HCT116 (cell line): Measurements from ENCODE around the gene FDXR. TPM values are rescaled to one million over a fixed set of nuclear protein-coding genes. Genes with fewer than 3 reads are reported as not detected.

Source experiments
- ATAC-seq: fragments of 200-7000 bp; cut with Tn5 transposase; 2 replicates; pipeline ENCODE4 v1.9.1; 2020; ENCODE audit warnings: mild to moderate bottlenecking, moderate library complexity
- BruUV-seq: library from RNA; stranded (reverse); fragments of 400-500 nt; replicated peaks from 2 replicates; lab custom pipeline; 2021; lab: Mats Ljungman, UMichigan
- CTCF ChIA-PET: fragments of 300-600 bp; sonication (Branson Sonifier 250); formaldehyde crosslinking; loops from one replicate; lab custom pipeline; 2021; ENCODE audit warnings: antibody characterized with exemption; lab: Charles Lee
- POLR2A ChIA-PET: fragments of 300-600, 350-600 bp; sonication (Branson Sonifier 250); formaldehyde crosslinking; loops from one replicate; lab custom pipeline; 2021; ENCODE audit warnings: antibody characterized with exemption; lab: Charles Lee
- RAD21 ChIA-PET, 2 experiments: fragments of 300-600 bp; sonication (Branson Sonifier 250); formaldehyde crosslinking; loops; one replicate each; lab custom pipeline; 2023; ENCODE audit warnings: low total read pairs in 2 of 2; ENCODE audit not compliant: uncharacterized antibody in 2 of 2, unreplicated experiment in 2 of 2, low non-redundant PET in 1 of 2; lab: Charles Lee
- DNase-seq: peaks from one replicate; pipeline ENCODE4 v3.0.0-alpha.2; 2010; ENCODE audit warnings: low read depth, low spot score
- H2AFZ ChIP-seq: fragments of 200-600 bp; shearing (Covaris generic), sonication (generic); 2 replicates; pipeline ENCODE4 v1.6.1; 2017; ENCODE audit warnings: low read depth, mixed run types, mixed read lengths, antibody characterized with exemption, low read length; ENCODE audit not compliant: poor library complexity, severe bottlenecking
- H3K27ac ChIP-seq: 2 replicates; pipeline ENCODE4 v1.5.1; 2012; ENCODE audit warnings: low read depth, low read length
- H3K27me3 ChIP-seq: fragments of 200-600 bp; sonication (generic); 2 replicates; pipeline ENCODE4 v1.6.1; 2016; ENCODE audit warnings: mixed run types, low read length, mixed read lengths; ENCODE audit not compliant: insufficient read depth
- H3K36me3 ChIP-seq, 2 experiments: fragments of 200-500 bp in 1 of 2; fragments of 200-600 bp in 1 of 2; sonication (Bioruptor generic) in 1 of 2; sonication (generic) in 1 of 2; 2 replicates each; pipeline versions ENCODE4 v1.5.1 to v1.6.1; 2014 to 2016; ENCODE audit warnings: low read length in 2 of 2, inconsistent platforms in 1 of 2, mixed read lengths in 1 of 2, mixed run types in 1 of 2; ENCODE audit not compliant: insufficient read depth in 2 of 2, control insufficient read depth in 1 of 2
- H3K4me1 ChIP-seq, 2 experiments: fragments of 200-600 bp in 1 of 2; sonication (generic) in 1 of 2; 2 replicates each; pipeline versions ENCODE4 v1.5.1 to v1.6.1; 2012 to 2017; ENCODE audit warnings: low read length in 2 of 2, inconsistent platforms in 1 of 2, mild to moderate bottlenecking in 1 of 2, mixed read lengths in 1 of 2, mixed run types in 1 of 2, moderate library complexity in 1 of 2; ENCODE audit not compliant: insufficient read depth in 2 of 2, control insufficient read depth in 1 of 2
- H3K4me2 ChIP-seq: fragments of 200-600 bp; sonication (generic); 2 replicates; pipeline ENCODE4 v1.6.1; 2017; ENCODE audit warnings: mixed run types, low read length, mixed read lengths
- H3K4me3 ChIP-seq, 2 experiments: fragments of 200-600 bp in 1 of 2; sonication (generic) in 1 of 2; replicated peaks in 1 of 2; 2 replicates each; pipeline ENCODE4 v1.5.1; 2011 to 2016; ENCODE audit warnings: low read length in 2 of 2, control low read depth in 1 of 2, low read depth in 1 of 2, mild to moderate bottlenecking in 1 of 2, mixed read lengths in 1 of 2, mixed run types in 1 of 2
- H3K79me2 ChIP-seq: fragments of 200-600 bp; sonication (generic); 2 replicates; pipeline ENCODE4 v1.6.1; 2017; ENCODE audit warnings: mild to moderate bottlenecking, mixed run types, low read length, moderate library complexity, mixed read lengths; ENCODE audit not compliant: insufficient read depth
- H3K9ac ChIP-seq: fragments of 200-600 bp; sonication (generic); 2 replicates; pipeline ENCODE4 v1.6.1; 2016; ENCODE audit warnings: low read length, mixed read lengths
- H3K9me2 ChIP-seq: fragments of 200-600 bp; sonication (generic), shearing (Covaris generic); 2 replicates; pipeline ENCODE4 v1.6.1; 2017; ENCODE audit warnings: mixed run types, mild to moderate bottlenecking, moderate library complexity; ENCODE audit not compliant: insufficient read depth
- H3K9me3 ChIP-seq, 2 experiments: fragments of 200-500 bp in 1 of 2; fragments of 200-600 bp in 1 of 2; sonication (Bioruptor generic) in 1 of 2; sonication (generic) in 1 of 2; 2 replicates each; pipeline ENCODE4 v1.6.1; 2014 to 2017; ENCODE audit warnings: low read length in 2 of 2, mixed read lengths in 2 of 2, inconsistent platforms in 1 of 2, low read depth in 1 of 2, mild to moderate bottlenecking in 1 of 2, mixed run types in 1 of 2, moderate library complexity in 1 of 2; ENCODE audit not compliant: control insufficient read depth in 1 of 2, insufficient read depth in 1 of 2
- H4K20me1 ChIP-seq: fragments of 200-600 bp; sonication (generic), shearing (Covaris generic); 2 replicates; pipeline ENCODE4 v1.6.1; 2017; ENCODE audit warnings: mixed run types, mild to moderate bottlenecking, moderate library complexity; ENCODE audit not compliant: insufficient read depth
- CEBPB ChIP-seq: IDR thresholded peaks from 2 replicates; pipeline ENCODE4 v1.6.1; 2012; ENCODE audit warnings: low read depth
- EZH2 ChIP-seq: fragments of 200-600 bp; sonication (generic); IDR thresholded peaks from 2 replicates; pipeline ENCODE4 v1.6.1; 2017; ENCODE audit warnings: antibody characterized with exemption, mixed run types
- JUND ChIP-seq: IDR thresholded peaks from 2 replicates; pipeline ENCODE4 v1.6.1; 2012
- SIN3A ChIP-seq: IDR thresholded peaks from 2 replicates; pipeline ENCODE4 v1.6.1; 2012; ENCODE audit warnings: low read depth
- intact Hi-C: fragments of 100-400 bp; cut with micrococcal nuclease; formaldehyde crosslinking; loops from 2 replicates; pipeline ENCODE4 v1.10.0; 2022
- total RNA-seq: library from RNA; stranded (reverse); gene quantifications from one replicate; pipeline ENCODE4 v1.2.1, GENCODE V29; 2021; ENCODE audit not compliant: unreplicated experiment
- TF ChIP-seq, protein P1 (sequence below), 3 experiments: fragments of 200-600 bp in 1 of 3; sonication (generic) in 1 of 3; IDR thresholded peaks in 2 of 3; conservative IDR thresholded peaks in 1 of 3; 2 replicates each; pipeline ENCODE4 v1.5.1; 2012 to 2017; ENCODE audit warnings: low read depth in 2 of 3, low read length in 2 of 3, antibody characterized with exemption in 1 of 3, borderline replicate concordance in 1 of 3, control low read depth in 1 of 3, mild to moderate bottlenecking in 1 of 3, mixed read lengths in 1 of 3, mixed run types in 1 of 3, moderate library complexity in 1 of 3; ENCODE audit not compliant: insufficient read depth in 1 of 3

FDXR gene
- total RNA-seq, 1 experiment from 2014 or later, result 98.8 TPM

DNA sequence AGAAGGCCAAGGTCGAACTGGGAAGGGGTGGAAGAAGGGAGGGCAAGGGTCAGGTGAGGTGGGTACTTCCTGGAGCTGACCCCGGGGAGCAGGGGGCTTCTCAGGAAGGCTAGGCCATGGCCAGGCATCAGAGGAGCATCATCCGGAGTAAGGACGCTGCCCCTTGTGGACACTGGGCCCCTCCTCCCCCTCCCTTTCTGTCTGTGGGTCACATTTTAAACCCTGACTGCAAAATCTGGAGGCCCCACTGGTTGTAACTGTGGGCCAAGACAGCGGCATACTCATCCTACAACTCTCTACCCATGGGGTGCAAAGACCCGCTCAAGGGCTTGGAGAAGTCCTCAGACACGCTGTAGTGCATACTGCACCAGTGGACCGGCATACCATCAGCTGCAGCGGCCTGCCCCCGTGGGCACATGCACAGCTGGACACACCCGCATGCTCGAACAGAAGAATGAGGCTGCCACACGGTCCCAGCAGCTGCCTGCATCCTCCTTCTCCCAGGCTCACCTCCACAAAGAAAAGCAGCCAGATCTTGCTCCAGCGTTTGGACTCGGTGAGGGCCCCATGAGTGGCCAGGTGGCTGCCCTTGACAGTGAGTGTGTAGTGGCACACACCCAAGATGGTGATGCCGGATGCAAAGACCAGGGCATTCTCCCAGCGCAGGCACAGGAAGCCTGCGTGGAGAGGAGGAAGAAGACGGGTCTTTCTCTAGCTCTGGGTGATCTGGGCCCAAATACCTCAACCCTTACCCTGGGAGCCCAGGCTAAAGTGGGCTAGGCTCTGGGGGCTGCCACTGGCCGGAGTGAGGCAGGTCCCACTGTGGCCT lies 19.4 kb upstream of the FDXR start:
- Histone ChIP-seq H3K4me2 (no peak overlapping the region), H3K27ac (no peak overlapping the region; the same call in 1 of the 2 replicates), H3K9me3 (no peaks in the 10 kb centered on the region), H3K4me1 (no peaks in the 10 kb centered on the region), H3K36me3 (no peaks in the 10 kb centered on the region), H3K27me3 (peaks cover 6% of the 10 kb centered on the region; the same call in 1 of the 2 replicates), H3K79me2 (no peaks in the 10 kb centered on the region), H3K4me3 (no peak overlapping the region), H3K9me2 (no peaks in the 10 kb centered on the region), H4K20me1 (no peaks in the 10 kb centered on the region), H3K9ac (no peak overlapping the region), H2AFZ (no peak overlapping the region)
- no TSS peak for BruUV-seq
- DNase-seq (no peak), ATAC-seq (peak; percentile 58; the same call in 1 of the 2 replicates)
- no peak for TF ChIP-seq EZH2
- TF ChIP-seq, protein P1, sequence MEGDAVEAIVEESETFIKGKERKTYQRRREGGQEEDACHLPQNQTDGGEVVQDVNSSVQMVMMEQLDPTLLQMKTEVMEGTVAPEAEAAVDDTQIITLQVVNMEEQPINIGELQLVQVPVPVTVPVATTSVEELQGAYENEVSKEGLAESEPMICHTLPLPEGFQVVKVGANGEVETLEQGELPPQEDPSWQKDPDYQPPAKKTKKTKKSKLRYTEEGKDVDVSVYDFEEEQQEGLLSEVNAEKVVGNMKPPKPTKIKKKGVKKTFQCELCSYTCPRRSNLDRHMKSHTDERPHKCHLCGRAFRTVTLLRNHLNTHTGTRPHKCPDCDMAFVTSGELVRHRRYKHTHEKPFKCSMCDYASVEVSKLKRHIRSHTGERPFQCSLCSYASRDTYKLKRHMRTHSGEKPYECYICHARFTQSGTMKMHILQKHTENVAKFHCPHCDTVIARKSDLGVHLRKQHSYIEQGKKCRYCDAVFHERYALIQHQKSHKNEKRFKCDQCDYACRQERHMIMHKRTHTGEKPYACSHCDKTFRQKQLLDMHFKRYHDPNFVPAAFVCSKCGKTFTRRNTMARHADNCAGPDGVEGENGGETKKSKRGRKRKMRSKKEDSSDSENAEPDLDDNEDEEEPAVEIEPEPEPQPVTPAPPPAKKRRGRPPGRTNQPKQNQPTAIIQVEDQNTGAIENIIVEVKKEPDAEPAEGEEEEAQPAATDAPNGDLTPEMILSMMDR (IDR thresholded peaks at IDR 0.05 in 2 of 3, conservative IDR thresholded peaks at IDR 0.05 in 1 of 3; ENCODE audit: borderline replicate concordance in 1 of 3, insufficient read depth in 1 of 3, low read depth in 2 of 3, low read length in 2 of 3), result peak in 1 of 3 experiments; percentile 39; a peak in 2 of 6 replicates
- POLR2A ChIA-PET, result no interaction called here
- CTCF ChIA-PET, result no interaction called here
- RAD21 ChIA-PET, result no interaction called here
- intact Hi-C loops, result no loop called here

DNA sequence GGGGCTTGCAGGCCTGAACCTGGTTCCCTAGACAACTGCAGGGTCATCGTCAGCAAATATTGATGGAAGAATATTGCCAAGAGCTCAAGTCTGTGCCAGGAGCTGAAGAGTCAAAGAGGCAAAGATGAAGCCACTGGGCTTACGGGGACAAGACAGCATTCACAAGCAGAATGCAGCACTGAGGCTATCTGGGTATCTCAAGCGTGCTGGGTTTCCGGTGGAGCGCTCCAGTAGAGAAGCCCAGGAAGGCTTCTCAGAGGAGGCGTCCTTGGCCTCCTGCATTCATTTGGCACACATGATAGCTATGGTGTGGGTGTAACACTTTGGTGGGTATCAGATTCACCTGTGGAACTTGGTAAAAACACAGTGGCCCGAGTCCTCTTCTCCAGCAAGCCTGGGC lies 17.8 kb upstream of the FDXR start:
- ChIA-PET RAD21 (no interaction called here), CTCF (no interaction called here), POLR2A (interaction anchor here (1.0 kb wide), 1 partner anchor 17 kb away, joined by 5 read pairs; the partner anchor contains the start of gene FDXR)
- H3K27me3 ChIP-seq, result no peaks in the 10 kb centered on the region
- H3K27ac ChIP-seq, result no peak overlapping the region
- no TSS peak for BruUV-seq
- no peaks in the 10 kb centered on the region for H3K4me1 ChIP-seq
- H3K4me2 ChIP-seq, result no peak overlapping the region
- no peaks in the 10 kb centered on the region for H3K9me3 ChIP-seq
- ATAC-seq (no peak), DNase-seq (no peak)
- intact Hi-C loops, result no loop called here
- H3K36me3 ChIP-seq, result no peaks in the 10 kb centered on the region
- no peak overlapping the region for H2AFZ ChIP-seq
- no peaks in the 10 kb centered on the region for H4K20me1 ChIP-seq
- H3K79me2 ChIP-seq, result no peaks in the 10 kb centered on the region
- H3K9me2 ChIP-seq, result no peaks in the 10 kb centered on the region
- no peak overlapping the region for H3K4me3 ChIP-seq
- TF ChIP-seq CEBPB, result no peak
- no peak for TF ChIP-seq JUND
- no peak for TF ChIP-seq SIN3A
- no peak overlapping the region for H3K9ac ChIP-seq
